Kasumi-1 (cell line): Measurements from ENCODE around the gene GPR137C.

Source experiments
- DNase-seq, 2 experiments: peaks; one replicate each; lab custom pipeline; 2025; lab: John Stamatoyannopoulos, UW

Gene GPR137C, protein sequence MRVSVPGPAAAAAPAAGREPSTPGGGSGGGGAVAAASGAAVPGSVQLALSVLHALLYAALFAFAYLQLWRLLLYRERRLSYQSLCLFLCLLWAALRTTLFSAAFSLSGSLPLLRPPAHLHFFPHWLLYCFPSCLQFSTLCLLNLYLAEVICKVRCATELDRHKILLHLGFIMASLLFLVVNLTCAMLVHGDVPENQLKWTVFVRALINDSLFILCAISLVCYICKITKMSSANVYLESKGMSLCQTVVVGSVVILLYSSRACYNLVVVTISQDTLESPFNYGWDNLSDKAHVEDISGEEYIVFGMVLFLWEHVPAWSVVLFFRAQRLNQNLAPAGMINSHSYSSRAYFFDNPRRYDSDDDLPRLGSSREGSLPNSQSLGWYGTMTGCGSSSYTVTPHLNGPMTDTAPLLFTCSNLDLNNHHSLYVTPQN

DNA sequence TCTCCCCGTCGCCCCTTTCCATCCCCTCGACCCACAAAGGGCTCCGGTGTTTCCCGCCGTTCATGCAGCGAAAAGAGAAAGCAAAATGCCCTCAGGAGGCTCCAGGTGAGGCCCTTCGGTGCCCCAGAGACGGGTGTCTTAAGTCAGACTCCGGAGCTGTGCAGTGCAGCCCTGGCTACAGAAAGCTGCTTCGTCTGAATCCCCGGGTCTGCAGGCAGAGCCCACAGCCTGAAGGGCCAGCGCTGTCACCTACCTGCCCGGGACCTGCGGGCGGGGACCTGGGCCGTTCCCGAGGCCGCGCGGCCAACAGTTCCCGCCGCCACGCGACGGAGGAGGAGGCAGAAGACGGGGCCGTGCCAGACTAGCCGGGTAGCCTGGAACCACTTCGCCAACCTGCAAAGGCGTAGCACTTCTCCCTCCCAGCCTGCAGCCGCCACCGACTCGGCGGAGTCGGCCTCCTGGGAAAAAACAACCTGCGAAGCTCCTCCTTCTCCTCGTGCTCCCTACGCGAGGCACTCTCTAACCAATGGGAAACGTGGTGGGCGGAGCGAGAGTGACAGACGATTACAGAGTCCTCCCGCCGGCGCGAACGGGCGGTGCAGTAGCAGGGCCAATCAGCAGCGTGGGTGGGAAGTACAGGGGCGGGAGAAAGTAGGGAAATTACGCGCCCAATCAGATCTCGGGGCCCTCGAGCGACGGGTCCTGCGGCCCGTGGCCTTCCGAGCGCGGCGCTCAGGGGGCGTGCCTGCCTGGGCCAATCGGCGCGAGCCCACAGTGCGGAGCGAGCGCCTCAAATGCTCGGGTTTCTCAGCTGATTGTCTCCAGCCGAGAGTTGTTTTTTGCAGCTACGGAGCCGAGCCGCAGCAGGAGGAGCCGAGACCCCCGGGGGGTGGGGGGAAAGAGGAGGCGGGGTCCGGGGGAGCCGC, at the start of gene GPR137C, which contains the start of gene TXNDC16:
Gene GPR137C, plus strand, starts transcription at position 774 of the 926 bp plus-strand sequence. CDS start 312 bp downstream, outside the sequence.
Gene TXNDC16, minus strand, starts transcription at position 443 of the 926 bp plus-strand sequence. CDS start 8,948 bp downstream, outside the sequence.
- peak; percentile 99 to 100 for DNase-seq

DNA sequence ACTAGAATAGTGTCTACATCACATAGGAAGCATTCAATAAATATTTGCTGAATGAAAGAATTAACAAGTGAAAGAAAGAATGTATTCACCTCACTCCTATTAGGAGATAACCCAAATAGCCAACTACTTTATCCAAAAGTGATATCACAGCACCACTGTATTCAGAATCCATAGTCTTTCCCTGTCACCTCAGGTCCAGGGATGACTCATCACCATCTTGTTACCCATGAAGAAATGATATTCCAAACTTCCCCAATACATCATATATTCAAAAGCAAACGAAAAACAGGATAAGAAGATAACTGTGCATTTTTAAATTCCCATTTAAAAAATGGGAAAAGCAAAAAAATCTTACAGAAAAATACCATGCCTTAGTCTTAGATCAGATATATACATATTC, 39.4 kb upstream of the GPR137C start:
- DNase-seq, result no peak

GRCh38 chr14:52514046-52514811, 38.4 kb upstream of the GPR137C start:
- no peak for DNase-seq

DNA sequence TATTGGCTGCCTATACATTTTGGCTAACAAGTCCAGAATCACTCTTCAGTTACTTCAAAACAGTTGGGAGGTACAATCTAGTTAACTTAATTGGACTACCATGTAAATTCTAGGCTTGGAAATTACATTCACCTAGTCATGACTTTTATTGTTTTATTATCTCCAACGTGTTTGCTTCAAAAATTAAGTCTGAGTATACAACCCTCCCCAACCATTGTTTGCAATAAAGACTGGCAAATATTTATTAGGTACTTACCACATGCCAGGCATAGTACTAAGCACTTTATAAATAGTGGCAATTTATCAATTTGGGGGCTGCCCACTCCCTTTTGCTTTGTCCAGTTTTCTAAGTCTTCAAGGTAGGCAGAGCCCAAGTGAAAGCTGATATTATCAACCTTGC, 30.6 kb upstream of the GPR137C start:
- no peak for DNase-seq

- no peak for DNase-seq
Observed at GRCh38 chr14:52522581-52523345, 29.9 kb upstream of the GPR137C start.

GRCh38 chr14:52527052-52527451, 25.6 kb upstream of the GPR137C start:
- no peak for DNase-seq

DNA sequence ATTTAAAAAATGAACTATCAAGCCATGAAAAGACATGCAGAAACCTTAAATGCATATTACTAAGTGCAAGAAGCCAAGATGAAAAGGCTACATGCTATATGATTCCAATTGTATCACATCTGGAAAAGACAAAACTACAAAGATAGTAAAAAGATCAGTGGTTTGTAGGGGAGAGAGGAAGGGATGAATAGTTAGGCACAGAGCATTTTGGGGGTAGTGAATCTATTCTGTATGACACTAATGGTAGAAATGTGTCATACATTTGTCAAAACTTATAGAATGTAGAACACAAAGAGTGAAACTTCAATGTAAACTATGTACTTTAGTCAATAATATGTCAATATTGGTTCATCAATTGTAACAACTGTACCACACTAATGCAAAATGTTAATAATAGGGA, 21.2 kb upstream of the GPR137C start:
- no peak for DNase-seq

- no peak for DNase-seq
Observed at GRCh38 chr14:52536269-52536668, 16.4 kb upstream of the GPR137C start.

- no peak for DNase-seq
Observed at GRCh38 chr14:52538623-52539022, 14.0 kb upstream of the GPR137C start.

GRCh38 chr14:52545584-52546317, 6.9 kb upstream of the GPR137C start:
- no peak for DNase-seq

- no peak for DNase-seq
Observed at GRCh38 chr14:52546318-52546670, 6.3 kb upstream of the GPR137C start.

DNA sequence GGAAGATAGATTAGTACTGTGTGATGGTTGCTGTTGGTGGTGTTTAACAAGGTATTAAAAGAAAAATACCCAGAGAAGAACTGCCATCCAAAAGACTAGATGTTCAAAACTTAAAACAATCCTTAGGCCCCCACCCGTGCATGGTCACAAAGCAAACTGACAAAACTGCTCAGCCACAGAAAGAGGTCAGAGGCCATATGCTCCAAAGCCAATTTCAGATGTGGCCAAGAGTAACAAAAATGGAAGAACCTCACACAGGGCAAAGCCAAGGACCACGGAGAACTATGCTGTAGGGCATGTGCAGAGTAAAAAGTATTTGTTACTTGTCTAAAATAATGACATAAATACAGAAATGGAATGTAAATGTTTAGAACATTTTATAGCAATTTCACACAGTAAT, 5.6 kb upstream of the GPR137C start:
- no peak for DNase-seq

- no peak for DNase-seq
Observed at GRCh38 chr14:52547526-52547925, 5.1 kb upstream of the GPR137C start.

DNA sequence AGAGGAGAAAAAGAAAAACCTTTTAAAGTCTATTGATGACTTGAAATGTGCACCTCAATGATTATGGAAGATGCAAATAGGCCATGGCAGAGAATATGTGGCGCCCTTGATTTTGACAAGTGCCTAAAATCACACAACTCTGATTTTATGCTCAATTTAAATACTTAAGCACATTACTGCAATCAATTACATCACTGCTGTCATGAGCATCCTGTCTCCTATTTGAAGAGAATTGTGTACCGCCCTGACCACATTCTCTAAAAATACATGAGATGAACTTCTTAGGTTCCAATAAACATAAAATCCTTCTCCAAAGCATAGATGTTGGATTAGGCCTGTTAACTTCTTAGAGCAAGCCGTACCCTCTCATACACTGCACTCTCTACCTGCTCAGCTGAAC, 2.0 kb upstream of the GPR137C start:
- no peak for DNase-seq

GRCh38 chr14:52551205-52551604, 1.4 kb upstream of the GPR137C start:
- DNase-seq, result peak in 1 of 2 experiments; percentile 62

DNA sequence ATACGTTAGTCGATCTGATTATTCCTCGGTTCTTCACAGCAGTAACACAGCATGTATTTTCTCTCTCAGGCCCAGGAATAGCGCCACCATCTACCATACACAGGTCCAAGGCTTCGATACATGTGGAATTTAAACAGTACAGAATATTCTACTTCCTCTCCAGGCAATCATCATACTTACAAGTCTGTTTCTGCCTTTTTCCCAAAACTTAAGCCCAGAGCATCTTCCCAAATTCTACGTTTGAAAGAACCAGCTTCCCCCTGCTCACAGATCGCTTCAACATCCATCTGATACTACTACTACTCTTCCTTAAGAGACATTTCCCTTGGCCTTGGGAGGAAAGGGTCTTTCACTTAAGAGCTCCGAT, 957 bp upstream of the GPR137C start:
- DNase-seq, result peak; percentile 68 to 75

DNA sequence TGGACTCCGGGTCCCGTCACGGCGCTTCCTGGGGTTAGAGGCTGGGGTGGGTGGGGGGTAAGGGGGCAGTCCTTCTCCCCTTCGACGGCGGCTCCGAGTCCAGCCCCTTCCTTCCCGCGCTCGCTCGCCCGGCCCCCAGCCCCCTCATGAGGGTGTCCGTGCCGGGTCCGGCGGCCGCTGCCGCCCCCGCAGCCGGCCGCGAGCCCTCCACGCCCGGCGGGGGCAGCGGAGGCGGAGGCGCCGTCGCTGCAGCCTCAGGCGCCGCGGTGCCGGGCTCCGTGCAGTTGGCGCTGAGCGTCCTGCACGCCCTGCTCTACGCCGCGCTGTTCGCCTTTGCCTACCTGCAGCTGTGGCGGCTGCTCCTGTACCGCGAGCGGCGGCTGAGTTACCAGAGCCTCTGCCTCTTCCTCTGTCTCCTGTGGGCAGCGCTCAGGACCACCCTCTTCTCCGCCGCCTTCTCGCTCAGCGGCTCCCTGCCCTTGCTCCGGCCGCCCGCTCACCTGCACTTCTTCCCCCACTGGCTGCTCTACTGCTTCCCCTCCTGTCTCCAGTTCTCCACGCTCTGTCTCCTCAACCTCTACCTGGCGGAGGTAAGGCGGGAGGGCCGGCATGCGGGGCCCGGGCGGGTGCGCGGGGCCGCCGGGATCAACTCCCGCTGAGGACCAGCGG, 500 bp downstream of the GPR137C start:
- DNase-seq, result peak in 1 of 2 experiments; percentile 27

GRCh38 chr14:52553671-52554575, 1.3 kb downstream of the GPR137C start:
- DNase-seq, result peak; percentile 40 to 53

DNA sequence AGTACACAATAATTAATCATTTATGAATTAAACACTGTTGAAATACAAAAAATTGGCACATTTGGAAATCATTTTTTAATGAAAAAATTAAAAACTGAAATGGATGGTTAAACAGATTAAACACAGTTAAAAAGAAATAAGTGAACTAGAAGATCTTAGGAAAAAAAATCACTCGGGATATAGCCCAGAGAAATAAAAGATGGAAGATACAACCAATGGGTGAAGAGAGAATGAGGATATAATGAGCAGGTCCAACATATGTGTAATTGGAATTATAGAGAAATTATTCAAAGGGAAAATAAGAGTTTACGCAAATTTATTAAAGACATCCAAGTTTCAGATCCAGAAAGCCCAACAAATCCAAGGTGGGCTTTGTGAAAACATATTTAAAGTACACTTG, 6.1 kb downstream of the GPR137C start:
- no peak for DNase-seq
